22Rv1 (cell line): ENCODE results near the gene OLFML3.

ENCODE experiments used
- ZFX ChIP-seq: fragments of 450-650 bp; IDR thresholded peaks from 2 replicates; pipeline ENCODE4 v1.6.1; 2017; ENCODE audit warnings: antibody characterized with exemption, borderline replicate concordance
- TF ChIP-seq, protein P1 (sequence below): fragments of 450-650 bp; IDR thresholded peaks from 2 replicates; pipeline ENCODE4 v1.5.1; 2017; ENCODE audit warnings: mild to moderate bottlenecking

GRCh38 chr1:113963281-113963906, 15.9 kb upstream of the OLFML3 start:
- TF ChIP-seq, protein P1, sequence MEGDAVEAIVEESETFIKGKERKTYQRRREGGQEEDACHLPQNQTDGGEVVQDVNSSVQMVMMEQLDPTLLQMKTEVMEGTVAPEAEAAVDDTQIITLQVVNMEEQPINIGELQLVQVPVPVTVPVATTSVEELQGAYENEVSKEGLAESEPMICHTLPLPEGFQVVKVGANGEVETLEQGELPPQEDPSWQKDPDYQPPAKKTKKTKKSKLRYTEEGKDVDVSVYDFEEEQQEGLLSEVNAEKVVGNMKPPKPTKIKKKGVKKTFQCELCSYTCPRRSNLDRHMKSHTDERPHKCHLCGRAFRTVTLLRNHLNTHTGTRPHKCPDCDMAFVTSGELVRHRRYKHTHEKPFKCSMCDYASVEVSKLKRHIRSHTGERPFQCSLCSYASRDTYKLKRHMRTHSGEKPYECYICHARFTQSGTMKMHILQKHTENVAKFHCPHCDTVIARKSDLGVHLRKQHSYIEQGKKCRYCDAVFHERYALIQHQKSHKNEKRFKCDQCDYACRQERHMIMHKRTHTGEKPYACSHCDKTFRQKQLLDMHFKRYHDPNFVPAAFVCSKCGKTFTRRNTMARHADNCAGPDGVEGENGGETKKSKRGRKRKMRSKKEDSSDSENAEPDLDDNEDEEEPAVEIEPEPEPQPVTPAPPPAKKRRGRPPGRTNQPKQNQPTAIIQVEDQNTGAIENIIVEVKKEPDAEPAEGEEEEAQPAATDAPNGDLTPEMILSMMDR, result no peak
- no peak for TF ChIP-seq ZFX
